HEK293T (cell line): ENCODE data around the gene IRF3.
A peak's percentile ranks its signal among the peaks of the same experiment; 100 is the strongest.

Experiments
- CTCF ChIA-PET: fragments of 350-600 bp; formaldehyde crosslinking; extraction: SDS; loops from one replicate; lab custom pipeline; 2021; ENCODE audit warnings: antibody characterized with exemption, inconsistent platforms; lab: Yijun Ruan, JAX
- POLR2A ChIA-PET: fragments of 350-600 bp; formaldehyde crosslinking; extraction: SDS; loops from one replicate; lab custom pipeline; 2020; ENCODE audit warnings: antibody characterized with exemption, inconsistent platforms; lab: Yijun Ruan, JAX
- DNase-seq: peaks from one replicate; pipeline ENCODE4 v3.0.0; 2012; ENCODE audit warnings: mixed read lengths; ENCODE audit errors: extremely low spot score
- ARNT ChIP-seq: fragments of 450-650 bp; IDR thresholded peaks from 2 replicates; pipeline ENCODE4 v1.6.1; 2017; ENCODE audit warnings: mild to moderate bottlenecking
- BHLHE40 ChIP-seq: fragments of 450-650 bp; IDR thresholded peaks from 2 replicates; pipeline ENCODE4 v1.6.1; 2016; ENCODE audit warnings: mild to moderate bottlenecking, moderate library complexity, borderline replicate concordance
- CTBP1 ChIP-seq: fragments of 450-650 bp; IDR thresholded peaks from 2 replicates; pipeline ENCODE4 v1.6.1; 2016; ENCODE audit warnings: borderline replicate concordance
- ELF4 ChIP-seq: fragments of 450-650 bp; IDR thresholded peaks from 2 replicates; pipeline ENCODE4 v1.6.1; 2017; ENCODE audit warnings: antibody characterized with exemption
- FOXA1 ChIP-seq: fragments of 450-650 bp; IDR thresholded peaks from 2 replicates; pipeline ENCODE4 v1.6.1; 2016; ENCODE audit warnings: mild to moderate bottlenecking
- FOXK2 ChIP-seq: fragments of 450-650 bp; IDR thresholded peaks from 2 replicates; pipeline ENCODE4 v1.6.1; 2016; ENCODE audit warnings: mild to moderate bottlenecking
- FOXM1 ChIP-seq: fragments of 450-650 bp; IDR thresholded peaks from 2 replicates; pipeline ENCODE4 v1.6.1; 2017; ENCODE audit warnings: mild to moderate bottlenecking, borderline replicate concordance
- HDGF ChIP-seq: fragments of 450-650 bp; IDR thresholded peaks from 2 replicates; pipeline ENCODE4 v1.6.1; 2017; ENCODE audit warnings: antibody characterized with exemption, borderline replicate concordance
- L3MBTL2 ChIP-seq: fragments of 450-650 bp; conservative IDR thresholded peaks from 2 replicates; pipeline ENCODE4 v1.6.1; 2016; ENCODE audit warnings: mild to moderate bottlenecking
- LEF1 ChIP-seq: fragments of 450-650 bp; IDR thresholded peaks from 2 replicates; pipeline ENCODE4 v1.6.1; 2017; ENCODE audit warnings: mild to moderate bottlenecking, borderline replicate concordance
- NFRKB ChIP-seq: fragments of 450-650 bp; IDR thresholded peaks from 2 replicates; pipeline ENCODE4 v1.6.1; 2016; ENCODE audit warnings: mild to moderate bottlenecking, moderate library complexity
- PKNOX1 ChIP-seq: fragments of 450-650 bp; IDR thresholded peaks from 2 replicates; pipeline ENCODE4 v1.6.1; 2016
- SP1 ChIP-seq: fragments of 450-650 bp; IDR thresholded peaks from 2 replicates; pipeline ENCODE4 v1.6.1; 2017
- ZNF384 ChIP-seq: fragments of 450-650 bp; IDR thresholded peaks from 2 replicates; pipeline ENCODE4 v1.6.1; 2016

Gene IRF3

GRCh38 chr19:49677901-49678674 is 12.4 kb upstream of the IRF3 start:
- ChIA-PET POLR2A (interaction anchor here (1.4 to 3.7 kb wide), 4 partner anchors 12 to 97 kb away, joined by 4 to 44 read pairs (median 10); partner anchors contain the start of genes BCL2L12, IRF3, NOSIP and PRRG2), CTCF (interaction anchor here (0.6 to 2.5 kb wide), 5 partner anchors 13 to 272 kb away, joined by 3 to 8 read pairs (median 5); partner anchors contain the start of genes BCL2L12, IRF3 and RRAS)
- TF ChIP-seq LEF1 (no peak), PKNOX1 (no peak), SP1 (no peak), HDGF (no peak), ZNF384 (no peak), FOXM1 (no peak), L3MBTL2 (no peak)
- peak; percentile 53 for DNase-seq

- TF ChIP-seq ARNT (no peak; the same call in 1 of the 2 replicates), L3MBTL2 (peak; percentile 59), FOXM1 (no peak), BHLHE40 (no peak), ELF4 (peak; percentile 75; the same call in 1 of the 2 replicates)
- DNase-seq = peak; percentile 57
- CTCF ChIA-PET = interaction anchor here (1.0 to 2.5 kb wide), 2 partner anchors 37 to 107 kb away, joined by 4 to 8 read pairs; partner anchors contain the start of gene RRAS
- POLR2A ChIA-PET = interaction anchor here (1.1 to 3.7 kb wide), 12 partner anchors 12 to 723 kb away, joined by 3 to 44 read pairs (median 5); partner anchors contain the start of genes BAX, BCL2L12, IRF3 and NOSIP
These were observed 11.7 kb upstream of the IRF3 start, which contains the start of gene PRMT1 for GRCh38 chr19:49677231-49677900. Gene PRMT1, plus strand, starts transcription at chr19:49677271. Its CDS starts 10 bp downstream, at chr19:49677281.

GRCh38 chr19:49676784-49677230 is 11.2 kb upstream of the IRF3 start:
- POLR2A ChIA-PET = interaction anchor here (0.7 to 3.7 kb wide), 23 partner anchors 11 to 722 kb away, joined by 3 to 44 read pairs (median 4); partner anchors contain the start of genes AKT1S1, BAX, BCL2L12 and IRF3
- DNase-seq = peak; percentile 91
- TF ChIP-seq HDGF (peak; percentile 83; the same call in 1 of the 2 replicates), FOXK2 (no peak), PKNOX1 (peak; percentile 100)
- CTCF ChIA-PET = interaction anchor here (0.6 to 2.5 kb wide), 6 partner anchors 12 to 174 kb away, joined by 3 to 8 read pairs (median 4); partner anchors contain the start of gene RRAS

- POLR2A ChIA-PET = interaction anchor here (0.7 to 3.7 kb wide), 23 partner anchors 11 to 722 kb away, joined by 3 to 44 read pairs (median 4); partner anchors contain the start of genes AKT1S1, BAX, BCL2L12 and IRF3
- TF ChIP-seq ELF4 (no peak), FOXA1 (no peak), NFRKB (no peak), ARNT (no peak), CTBP1 (no peak), FOXK2 (no peak), L3MBTL2 (no peak), BHLHE40 (peak; percentile 95), SP1 (peak; percentile 88)
- CTCF ChIA-PET = interaction anchor here (0.6 to 2.5 kb wide), 7 partner anchors 12 to 173 kb away, joined by 3 to 8 read pairs (median 4); partner anchors contain the start of genes ADM5 and RRAS
- DNase-seq = peak; percentile 71
These were observed 10.6 kb upstream of the IRF3 start for GRCh38 chr19:49676136-49676783.

- no peak for TF ChIP-seq FOXM1
- no peak for TF ChIP-seq NFRKB
- TF ChIP-seq PKNOX1 = peak; percentile 91
- peak; percentile 85; the same call in 1 of the 2 replicates for TF ChIP-seq HDGF
- TF ChIP-seq FOXA1 = no peak
These were observed 6.7 kb upstream of the IRF3 start for GRCh38 chr19:49672131-49672919.

More at GRCh38 chr19:49672131-49672919, 6.7 kb upstream of the IRF3 start:
- DNase-seq = peak; percentile 76
- ChIA-PET CTCF (interaction anchor here (0.5 to 1.6 kb wide), 9 partner anchors 24 to 158 kb away, joined by 3 to 7 read pairs (median 3); partner anchors contain the start of genes NOSIP and RRAS), POLR2A (interaction anchor here (1.1 to 1.4 kb wide), 2 partner anchors 82 to 92 kb away, joined by 3 read pairs; partner anchors contain the start of gene NOSIP)
